OCI-LY1 (cell line): ENCODE results near the gene ELFN1.

Experiments
- H2AFZ ChIP-seq: fragments of 200-600 bp; sonication (generic), shearing (Covaris generic); 2 replicates; pipeline ENCODE4 v1.6.0; 2014; ENCODE audit warnings: antibody characterized with exemption, mild to moderate bottlenecking, low read length
- H3F3A ChIP-seq: fragments of 200-600 bp; sonication (generic), shearing (Covaris generic); 2 replicates; pipeline ENCODE4 v1.6.0; 2014; ENCODE audit warnings: mild to moderate bottlenecking, antibody characterized with exemption, low read length, moderate library complexity; ENCODE audit not compliant: insufficient read depth
- H3K27ac ChIP-seq: fragments of 200-600 bp; sonication (generic); 2 replicates; pipeline ENCODE4 v1.5.1; 2014; ENCODE audit warnings: low read length, mixed run types, mild to moderate bottlenecking, low read depth; ENCODE audit not compliant: poor library complexity, severe bottlenecking
- H3K27me3 ChIP-seq: fragments of 200-600 bp; sonication (generic); 2 replicates; pipeline ENCODE4 v1.6.0; 2014; ENCODE audit warnings: antibody characterized with exemption, mild to moderate bottlenecking, low read length, moderate library complexity; ENCODE audit not compliant: insufficient read depth
- H3K36me3 ChIP-seq: fragments of 200-600 bp; sonication (generic); 2 replicates; pipeline ENCODE4 v1.6.1; 2014; ENCODE audit warnings: mild to moderate bottlenecking, antibody characterized with exemption, low read length, moderate library complexity, mixed read lengths; ENCODE audit not compliant: insufficient read depth
- H3K4me1 ChIP-seq: fragments of 200-600 bp; sonication (generic); 2 replicates; pipeline ENCODE4 v1.5.1; 2014; ENCODE audit warnings: mild to moderate bottlenecking, low read length, moderate library complexity; ENCODE audit not compliant: insufficient read depth, severe bottlenecking
- H3K4me2 ChIP-seq: fragments of 200-600 bp; sonication (generic), shearing (Covaris generic); 2 replicates; pipeline ENCODE4 v1.6.1; 2014; ENCODE audit warnings: low read length
- H3K4me3 ChIP-seq: fragments of 200-600 bp; sonication (generic); 2 replicates; pipeline ENCODE4 v1.5.1; 2014; ENCODE audit warnings: low read length, low read depth, mild to moderate bottlenecking, mixed read lengths; ENCODE audit not compliant: poor library complexity, severe bottlenecking
- H3K79me2 ChIP-seq: fragments of 200-600 bp; shearing (Covaris generic); 2 replicates; pipeline ENCODE4 v1.6.1; 2016; ENCODE audit warnings: mixed run types, low read length, mixed read lengths; ENCODE audit not compliant: insufficient read depth
- H3K9ac ChIP-seq: fragments of 200-600 bp; sonication (generic), shearing (Covaris generic); 2 replicates; pipeline ENCODE4 v1.6.1; 2014; ENCODE audit warnings: mild to moderate bottlenecking, low read length, mixed read lengths
- H3K9me2 ChIP-seq: fragments of 200-600 bp; sonication (generic), shearing (Covaris generic); 2 replicates; pipeline ENCODE4 v1.6.1; 2014; ENCODE audit warnings: low read depth, mild to moderate bottlenecking, low read length, mixed read lengths
- H3K9me3 ChIP-seq: fragments of 200-600 bp; shearing (Covaris generic); 2 replicates; pipeline ENCODE4 v1.6.1; 2014; ENCODE audit warnings: low read length, mixed read lengths
- H4K20me1 ChIP-seq: fragments of 200-600 bp; sonication (generic), shearing (Covaris generic); 2 replicates; pipeline ENCODE4 v1.6.0; 2016; ENCODE audit warnings: mild to moderate bottlenecking, low read length; ENCODE audit not compliant: insufficient read depth
- CTCF ChIP-seq: fragments of 200-600 bp; sonication (generic), shearing (Covaris generic); IDR thresholded peaks from 2 replicates; pipeline ENCODE4 v1.5.1; 2017; ENCODE audit warnings: mild to moderate bottlenecking, antibody characterized with exemption, low read length, moderate library complexity, mixed read lengths
- EZH2 ChIP-seq: fragments of 200-600 bp; sonication (generic), shearing (Covaris generic); IDR thresholded peaks from 2 replicates; pipeline ENCODE4 v1.8.0; 2017; ENCODE audit warnings: borderline replicate concordance, mixed run types, mild to moderate bottlenecking, antibody characterized with exemption, low read length, moderate library complexity, mixed read lengths

Gene ELFN1

DNA sequence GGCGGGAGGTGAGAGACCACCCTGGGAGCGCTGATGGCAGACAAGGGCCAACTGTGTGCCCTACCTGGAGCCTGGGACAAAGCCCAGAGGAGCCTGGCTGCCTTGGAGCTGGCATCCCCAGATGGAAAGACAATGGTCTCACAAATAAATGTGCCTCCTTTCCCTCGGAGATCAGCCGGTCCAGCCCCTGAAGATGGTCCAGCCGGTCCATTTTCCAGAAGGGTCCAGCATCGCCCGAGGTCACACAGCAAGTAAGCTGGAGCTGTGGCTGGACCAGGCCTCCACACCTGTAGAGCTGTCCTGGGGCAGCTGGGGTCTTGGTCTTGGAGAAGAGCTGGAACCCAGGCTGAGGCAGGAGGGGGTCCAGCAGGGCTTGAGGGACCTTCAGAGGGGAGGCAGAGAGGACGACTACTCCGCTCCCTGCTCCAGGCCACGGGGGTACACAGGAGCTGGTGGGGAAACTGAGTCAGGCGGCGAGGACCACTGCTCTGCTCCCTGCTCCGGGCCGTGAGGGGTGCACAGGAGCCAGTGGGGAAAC, 3.6 kb downstream of the ELFN1 start:
- Histone ChIP-seq H3K27me3 (peaks cover 10% of the 10 kb centered on the region; the same call in 1 of the 2 replicates), H3K9me2 (no peaks in the 10 kb centered on the region), H3K9me3 (no peaks in the 10 kb centered on the region)

GRCh38 chr7:1674161-1675035, 4.3 kb downstream of the ELFN1 start:
- no peaks in the 10 kb centered on the region for H3K36me3 ChIP-seq
- no peak overlapping the region for H3K27ac ChIP-seq
- no peak overlapping the region for H2AFZ ChIP-seq
- H3K9me3 ChIP-seq: no peaks in the 10 kb centered on the region
- peaks cover 10% of the 10 kb centered on the region; the same call in 1 of the 2 replicates for H3K27me3 ChIP-seq
- H3K4me2 ChIP-seq: no peak overlapping the region
- H4K20me1 ChIP-seq: no peaks in the 10 kb centered on the region
- no peaks in the 10 kb centered on the region for H3K4me1 ChIP-seq
- H3K9ac ChIP-seq: no peak overlapping the region
- H3K9me2 ChIP-seq: no peaks in the 10 kb centered on the region
- H3K4me3 ChIP-seq: no peak overlapping the region
- no peak for TF ChIP-seq CTCF
- no peaks in the 10 kb centered on the region for H3F3A ChIP-seq
- no peaks in the 10 kb centered on the region for H3K79me2 ChIP-seq

More for the DNA sequence above, 3.6 kb downstream of the ELFN1 start:
- H3K9ac ChIP-seq: no peak overlapping the region
- no peaks in the 10 kb centered on the region for H3K79me2 ChIP-seq
- no peaks in the 10 kb centered on the region for H3K36me3 ChIP-seq
- H4K20me1 ChIP-seq: no peaks in the 10 kb centered on the region
- H3K4me3 ChIP-seq: no peak overlapping the region
- H3F3A ChIP-seq: no peaks in the 10 kb centered on the region
- H3K4me2 ChIP-seq: no peak overlapping the region
- no peak overlapping the region for H3K27ac ChIP-seq
- no peak overlapping the region for H2AFZ ChIP-seq
- no peak for TF ChIP-seq EZH2
- TF ChIP-seq CTCF: no peak
- H3K4me1 ChIP-seq: no peaks in the 10 kb centered on the region

DNA sequence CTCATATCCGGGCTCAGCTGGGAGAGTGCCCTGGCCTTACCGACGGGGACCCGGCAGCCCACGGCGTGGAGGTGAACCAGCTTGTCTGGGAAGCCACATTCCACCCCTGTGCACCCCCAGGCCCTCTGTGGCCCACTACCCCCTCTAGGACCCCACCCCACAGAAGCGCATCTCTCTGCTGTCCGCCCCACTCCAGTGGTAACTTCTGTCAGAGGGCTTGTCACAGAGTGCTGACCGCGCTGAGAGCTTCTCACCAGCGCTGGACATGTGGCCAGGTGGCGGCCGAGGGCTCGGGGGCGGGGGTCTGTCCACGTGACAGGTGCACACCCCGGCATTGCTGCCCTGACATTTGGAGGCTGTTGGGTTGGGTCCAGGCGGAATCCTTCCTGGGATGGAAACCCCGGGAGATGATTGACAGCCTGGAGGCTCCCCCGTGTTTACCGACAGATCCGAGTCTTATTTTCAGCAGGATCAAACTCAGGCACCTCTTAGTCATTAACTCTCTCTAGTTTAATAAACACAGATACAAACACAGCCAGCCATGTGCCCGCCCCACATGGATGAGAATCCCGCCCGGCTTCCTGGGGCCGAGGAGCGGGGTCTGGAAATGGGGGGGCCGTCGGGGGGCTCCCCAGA, 5.1 kb downstream of the ELFN1 start:
- H3K4me2 ChIP-seq: no peak overlapping the region
- no peak overlapping the region for H2AFZ ChIP-seq
- H3K27ac ChIP-seq: no peak overlapping the region
- no peak overlapping the region for H3K9ac ChIP-seq
- H3K36me3 ChIP-seq: no peaks in the 10 kb centered on the region
- no peaks in the 10 kb centered on the region for H3K9me3 ChIP-seq
- no peaks in the 10 kb centered on the region for H3F3A ChIP-seq
- no peaks in the 10 kb centered on the region for H3K9me2 ChIP-seq
- H3K27me3 ChIP-seq: peaks cover 10% of the 10 kb centered on the region; the same call in 1 of the 2 replicates
- H3K79me2 ChIP-seq: no peaks in the 10 kb centered on the region
- no peak for TF ChIP-seq CTCF
- TF ChIP-seq EZH2: no peak
- H4K20me1 ChIP-seq: no peaks in the 10 kb centered on the region
- no peaks in the 10 kb centered on the region for H3K4me1 ChIP-seq
- no peak overlapping the region for H3K4me3 ChIP-seq
